Esophagus squamous epithelium (tissue), 5 donors: ENCODE results near the gene SLC7A14. TPM values are rescaled to one million over a fixed set of nuclear protein-coding genes. Genes with fewer than 3 reads are reported as not detected.

Experiments
- DNase-seq: peaks from one replicate; lab custom pipeline; 2025; lab: John Stamatoyannopoulos, UW
- H3K27ac ChIP-seq, 4 donors: fragments of 200-600 bp; sonication (generic); one replicate each; pipeline ENCODE4 v1.5.1; 2016 to 2019; ENCODE audit warnings: mild to moderate bottlenecking in 1 of 4
- H3K27me3 ChIP-seq, 4 donors: fragments of 200-600 bp; sonication (generic); 1 replicate in 3 of 4; 2 replicates in 1 of 4; pipeline versions ENCODE4 v1.5.1 to v1.6.0; 2017 to 2021; ENCODE audit warnings: antibody characterized with exemption in 1 of 4
- H3K36me3 ChIP-seq, 3 donors: fragments of 200-600 bp; sonication (generic); one replicate each; pipeline ENCODE4 v1.5.1; 2016 to 2019
- H3K4me1 ChIP-seq, 3 donors: fragments of 200-600 bp; sonication (generic); one replicate each; pipeline ENCODE4 v1.5.1; 2017 to 2019
- H3K4me3 ChIP-seq, 4 donors: fragments of 200-600 bp; sonication (generic); 1 replicate in 3 of 4; 2 replicates in 1 of 4; pipeline ENCODE4 v1.5.1; 2016 to 2019; ENCODE audit warnings: mild to moderate bottlenecking in 2 of 4, moderate library complexity in 1 of 4
- H3K9me3 ChIP-seq, 3 donors: fragments of 200-600 bp; sonication (generic); one replicate each; pipeline ENCODE4 v1.5.1; 2016 to 2019
- CTCF ChIP-seq, 6 experiments: fragments of 450-650 bp in 4 of 6; fragments of 200-600 bp in 2 of 6; sonication (generic) in 2 of 6; IDR thresholded peaks; one replicate each; pipeline ENCODE4 v1.5.1; 2016 to 2019; ENCODE audit warnings: antibody characterized with exemption in 6 of 6, mild to moderate bottlenecking in 4 of 6, moderate library complexity in 4 of 6
- POLR2A ChIP-seq, 4 donors: fragments of 450-650 bp; IDR thresholded peaks; one replicate each; pipeline ENCODE4 v1.6.1; 2017; ENCODE audit warnings: antibody characterized with exemption in 4 of 4, mild to moderate bottlenecking in 4 of 4, moderate library complexity in 3 of 4
- WGBS, 2 donors: methylation state at CpG; one replicate each; pipeline ENCODE4 v1.1.5; 2018; 5-methylcytosine and 5-hydroxymethylcytosine counted together
- intact Hi-C: fragments of 100-400 bp; cut with DNase I; formaldehyde crosslinking; loops from one replicate; pipeline ENCODE4 v1.15.0; 2022
- total RNA-seq, 4 donors: library from RNA; depleted of rRNA; stranded (reverse); fragments of >200 nt; gene quantifications; one replicate each; pipeline ENCODE4 v1.1.0, GENCODE V29; 2016
- donor health status: DM: yes; HTN: yes; CAD: no.

SLC7A14 gene
- total RNA-seq, 4 donors from 2014 or later = under 0.01 TPM; not detected in 3

DNA sequence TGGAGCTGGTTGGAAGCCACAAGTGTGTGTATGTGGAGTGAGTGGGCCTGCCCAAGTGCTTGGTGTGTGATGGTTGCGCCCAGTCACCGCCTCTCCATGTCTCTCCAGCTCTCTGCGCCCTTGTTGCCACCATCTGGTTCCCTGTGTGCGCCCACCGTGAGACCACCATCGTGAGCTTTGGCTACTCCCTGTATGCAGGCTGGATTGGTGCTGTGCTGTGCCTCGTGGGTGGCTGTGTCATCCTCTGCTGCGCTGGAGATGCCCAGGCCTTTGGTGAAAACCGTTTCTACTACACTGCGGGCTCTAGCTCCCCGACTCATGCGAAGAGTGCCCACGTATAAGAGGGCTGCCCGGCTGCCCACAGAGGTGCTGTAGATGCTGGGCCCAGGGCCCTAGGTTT lies 153.5 kb downstream of the SLC7A14 start:
- peaks cover 0 to 5% (median 0%) of the 10 kb centered on the region in 3 donors for H3K36me3 ChIP-seq
- TF ChIP-seq POLR2A (IDR thresholded peaks at IDR 0.05) (no peak), CTCF (IDR thresholded peaks at IDR 0.05) (no peak)
- no peak overlapping the region for H3K27ac ChIP-seq
- intact Hi-C loops = no loop called here
- no peak for DNase-seq
- no peak overlapping the region for H3K4me3 ChIP-seq
- WGBS, 2 donors = 90 to 96% methylated on average over 6 to 7 of the region's 14 CpGs
- no peaks in the 10 kb centered on the region for H3K9me3 ChIP-seq
- H3K4me1 ChIP-seq = no peaks in the 10 kb centered on the region
- H3K27me3 ChIP-seq = no peaks in the 10 kb centered on the region

DNA sequence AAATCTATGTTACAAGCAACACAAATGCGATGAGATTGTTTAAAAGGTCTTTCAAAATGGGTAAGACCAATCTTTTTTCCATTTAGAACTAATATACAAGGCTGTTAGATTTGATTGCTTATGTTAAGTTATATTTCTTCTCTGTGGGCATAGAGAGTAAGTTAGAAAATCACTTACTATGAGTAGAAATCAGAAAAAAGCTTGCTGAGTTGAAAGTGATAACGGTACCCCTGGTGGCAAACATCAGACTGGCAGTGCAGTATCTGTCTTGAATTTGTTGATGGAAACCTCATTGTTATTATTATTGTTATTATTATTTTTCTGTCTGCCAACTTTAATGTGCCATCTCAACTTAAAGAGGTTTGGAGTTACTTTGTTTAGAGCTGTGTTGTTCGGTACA lies 154.8 kb downstream of the SLC7A14 start:
- H3K4me1 ChIP-seq = no peaks in the 10 kb centered on the region
- H3K27me3 ChIP-seq = no peaks in the 10 kb centered on the region
- intact Hi-C loops = no loop called here
- TF ChIP-seq POLR2A (IDR thresholded peaks at IDR 0.05) (no peak), CTCF (IDR thresholded peaks at IDR 0.05) (peak in 1 of 6 experiments; percentile 7)
- no peak overlapping the region for H3K4me3 ChIP-seq
- DNase-seq = no peak
- H3K36me3 ChIP-seq = peaks cover 0 to 5% (median 0%) of the 10 kb centered on the region in 3 donors
- no peak overlapping the region for H3K27ac ChIP-seq
- 87 to 88% methylated on average over 3 of the region's 3 CpGs for WGBS, 2 donors
- H3K9me3 ChIP-seq = no peaks in the 10 kb centered on the region

DNA sequence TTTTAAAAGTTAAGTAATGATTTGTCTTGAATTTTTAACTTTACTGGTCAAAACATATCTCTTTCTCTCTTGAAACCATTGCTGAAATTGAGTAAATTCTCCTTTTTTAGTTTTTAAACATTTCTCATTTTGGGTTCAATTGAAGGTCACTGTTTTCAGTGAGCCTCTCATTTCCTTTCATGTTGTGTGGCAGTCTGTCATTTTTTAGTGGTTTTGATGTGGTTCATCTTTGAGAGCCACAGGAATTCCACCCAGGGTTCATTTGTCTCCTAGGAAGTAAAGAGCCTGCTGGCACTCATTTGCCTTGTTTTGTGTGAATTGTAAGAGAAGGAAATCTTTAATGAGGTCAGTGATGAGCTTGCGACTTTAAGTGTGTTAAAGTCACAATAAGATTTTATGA lies 156.8 kb downstream of the SLC7A14 start:
- intact Hi-C loops = no loop called here
- Histone ChIP-seq H3K4me3 (no peak overlapping the region), H3K27ac (no peak overlapping the region), H3K36me3 (peaks cover 0 to 5% (median 0%) of the 10 kb centered on the region in 3 donors), H3K27me3 (no peaks in the 10 kb centered on the region), H3K4me1 (peaks cover 0 to 5% (median 0%) of the 10 kb centered on the region in 3 donors), H3K9me3 (no peaks in the 10 kb centered on the region)
- WGBS, 2 donors = 76 to 89% methylated on average over 1 of the region's 1 CpG
- DNase-seq = no peak
- TF ChIP-seq POLR2A (IDR thresholded peaks at IDR 0.05) (no peak), CTCF (IDR thresholded peaks at IDR 0.05) (no peak)

- WGBS, 2 donors = 70 to 84% methylated on average over 2 of the region's 2 CpGs
- Histone ChIP-seq H3K4me1 (peaks cover 0 to 5% (median 0%) of the 10 kb centered on the region in 3 donors), H3K27me3 (no peaks in the 10 kb centered on the region), H3K9me3 (no peaks in the 10 kb centered on the region), H3K4me3 (no peak overlapping the region), H3K27ac (no peak overlapping the region), H3K36me3 (peaks cover 0 to 5% (median 0%) of the 10 kb centered on the region in 3 donors)
- intact Hi-C loops = no loop called here
- DNase-seq = no peak
- no peak for TF ChIP-seq POLR2A (IDR thresholded peaks at IDR 0.05)
- no peak for TF ChIP-seq CTCF (IDR thresholded peaks at IDR 0.05)
Observed at GRCh38 chr3:170428095-170428494, 157.8 kb downstream of the SLC7A14 start.

GRCh38 chr3:170426240-170426797 lies 159.6 kb downstream of the SLC7A14 start:
- Histone ChIP-seq H3K4me1 (peaks cover 0 to 5% (median 0%) of the 10 kb centered on the region in 3 donors), H3K27ac (no peak overlapping the region), H3K4me3 (no peak overlapping the region), H3K9me3 (no peaks in the 10 kb centered on the region), H3K27me3 (peaks cover 0 to 2% (median 0%) of the 10 kb centered on the region in 4 donors), H3K36me3 (no peaks in the 10 kb centered on the region)
- no peak for DNase-seq
- 70 to 76% methylated on average over 2 of the region's 2 CpGs for WGBS, 2 donors
- TF ChIP-seq POLR2A (IDR thresholded peaks at IDR 0.05) = no peak
- TF ChIP-seq CTCF (IDR thresholded peaks at IDR 0.05) = no peak
- intact Hi-C loops = no loop called here
